ENCODE measurements around the gene KYAT1. TPM values are rescaled to one million over a fixed set of nuclear protein-coding genes. Genes with fewer than 3 reads are reported as not detected.

KYAT1 gene
- 1 to 10 TPM; 4.0 to 9.4 (median 5.7) TPM for total RNA-seq

DNA sequence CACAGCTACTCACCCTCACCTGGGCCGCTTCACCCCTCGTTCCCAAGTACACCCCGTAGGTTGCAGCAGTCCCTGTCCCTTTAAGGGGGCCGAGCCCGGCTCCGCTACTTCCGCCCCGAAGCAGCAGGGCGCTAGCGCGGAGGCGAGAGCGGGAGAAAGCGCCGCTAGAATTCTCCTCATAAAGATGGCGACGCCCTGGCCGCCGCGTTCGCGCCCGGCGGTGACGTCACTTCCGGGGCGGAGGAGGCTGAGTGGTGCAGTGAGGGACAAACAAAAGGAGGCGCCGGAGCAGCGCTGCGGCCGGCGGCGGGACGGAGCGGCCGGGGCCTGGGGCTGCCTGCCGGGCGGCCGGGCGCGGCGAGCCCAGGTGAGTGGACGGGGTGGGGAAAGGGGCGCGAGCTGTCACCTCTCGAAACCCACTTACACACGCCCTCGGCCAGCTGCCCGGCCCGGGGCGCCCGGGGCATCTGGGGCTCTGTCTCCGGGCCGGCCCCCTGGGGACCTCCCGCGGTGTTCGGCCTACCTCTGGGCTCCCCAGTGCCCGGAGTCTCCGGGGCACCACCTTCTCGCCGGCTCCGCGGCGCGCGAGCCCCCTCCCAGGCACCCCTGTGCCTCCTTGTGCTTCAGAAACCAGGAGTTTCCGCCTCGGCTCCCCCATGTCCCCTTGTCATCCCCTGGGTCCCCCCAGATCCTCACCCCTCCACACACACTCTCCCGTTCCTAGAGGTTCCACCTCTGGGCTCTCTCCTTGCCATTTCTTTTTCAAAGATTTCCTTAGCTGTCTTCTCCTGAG is at the start of gene KYAT1, which contains the start of gene LRRC8A:
Gene KYAT1 (minus strand): TSS at position 67 of the 793 bp plus-strand sequence. CDS start 36,545 bp downstream, outside the sequence.
Gene LRRC8A (plus strand): TSS at position 250 of the 793 bp plus-strand sequence. CDS start 25,032 bp downstream, outside the sequence.
- H3K4me1 ChIP-seq: peaks cover 37 to 72% (median 50%) of the 10 kb centered on the region in 3 donors
- no peaks in the 10 kb centered on the region for H3K27me3 ChIP-seq
- WGBS, 2 donors: 1 to 3% methylated on average over 13 to 26 of the region's 70 CpGs
- TF ChIP-seq POLR2A (IDR thresholded peaks at IDR 0.05): peak in 3 of 4 donors; percentile 52 to 95 (median 92)
- TF ChIP-seq, protein P1, sequence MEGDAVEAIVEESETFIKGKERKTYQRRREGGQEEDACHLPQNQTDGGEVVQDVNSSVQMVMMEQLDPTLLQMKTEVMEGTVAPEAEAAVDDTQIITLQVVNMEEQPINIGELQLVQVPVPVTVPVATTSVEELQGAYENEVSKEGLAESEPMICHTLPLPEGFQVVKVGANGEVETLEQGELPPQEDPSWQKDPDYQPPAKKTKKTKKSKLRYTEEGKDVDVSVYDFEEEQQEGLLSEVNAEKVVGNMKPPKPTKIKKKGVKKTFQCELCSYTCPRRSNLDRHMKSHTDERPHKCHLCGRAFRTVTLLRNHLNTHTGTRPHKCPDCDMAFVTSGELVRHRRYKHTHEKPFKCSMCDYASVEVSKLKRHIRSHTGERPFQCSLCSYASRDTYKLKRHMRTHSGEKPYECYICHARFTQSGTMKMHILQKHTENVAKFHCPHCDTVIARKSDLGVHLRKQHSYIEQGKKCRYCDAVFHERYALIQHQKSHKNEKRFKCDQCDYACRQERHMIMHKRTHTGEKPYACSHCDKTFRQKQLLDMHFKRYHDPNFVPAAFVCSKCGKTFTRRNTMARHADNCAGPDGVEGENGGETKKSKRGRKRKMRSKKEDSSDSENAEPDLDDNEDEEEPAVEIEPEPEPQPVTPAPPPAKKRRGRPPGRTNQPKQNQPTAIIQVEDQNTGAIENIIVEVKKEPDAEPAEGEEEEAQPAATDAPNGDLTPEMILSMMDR (IDR thresholded peaks at IDR 0.05): peak in 1 of 6 experiments; percentile 35
- DNase-seq: peak; percentile 85
- H3K9me3 ChIP-seq: no peaks in the 10 kb centered on the region
- peak within 1 kb of the TSS; percentile 76 to 99 (median 84) for H3K4me3 ChIP-seq
- peak within 1 kb of the TSS; percentile 97 to 100 (median 99) for H3K27ac ChIP-seq
- peaks cover 8 to 28% (median 8%) of the 10 kb centered on the region in 3 donors for H3K36me3 ChIP-seq
- intact Hi-C loops (cut with DNase I): no loop called here

- Histone ChIP-seq H3K4me1 (peaks cover 0 to 14% (median 6%) of the 10 kb centered on the region in 3 donors), H3K27ac (no peak overlapping the region), H3K27me3 (no peaks in the 10 kb centered on the region), H3K4me3 (no peak overlapping the region), H3K9me3 (no peaks in the 10 kb centered on the region), H3K36me3 (peaks cover 0 to 23% (median 6%) of the 10 kb centered on the region in 3 donors)
- no peak for TF ChIP-seq POLR2A (IDR thresholded peaks at IDR 0.05)
- TF ChIP-seq, protein P1 (IDR thresholded peaks at IDR 0.05): no peak
- DNase-seq: no peak
- intact Hi-C loops (cut with DNase I): loop anchor here (5.0 kb wide), 1 partner anchor 67 kb away; no protein-coding TSS in a partner anchor
- 80 to 83% methylated on average over 4 of the region's 4 CpGs for WGBS, 2 donors
Observed at GRCh38 chr9:128929560-128929959, 47.8 kb upstream of the KYAT1 start.

DNA sequence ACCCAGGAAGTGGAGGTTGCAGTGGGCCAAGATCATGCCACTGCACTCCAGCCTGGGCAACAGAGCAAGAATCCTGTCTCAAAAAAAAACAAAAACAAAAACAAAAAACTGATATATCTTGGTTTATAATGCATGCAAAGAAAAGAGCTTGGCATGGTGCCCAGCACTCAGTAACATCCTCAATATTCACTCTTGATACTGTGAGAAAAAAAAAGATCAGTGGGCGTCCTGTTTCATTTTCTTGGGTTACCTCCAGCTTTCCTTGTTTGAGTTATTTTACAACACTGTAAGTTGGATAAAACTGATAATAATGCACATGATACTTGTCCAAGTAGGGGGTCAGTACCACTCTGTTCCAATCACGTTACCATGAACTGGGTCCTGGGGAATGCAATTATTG is 46.9 kb upstream of the KYAT1 start:
- Histone ChIP-seq H3K4me3 (no peak overlapping the region), H3K27ac (peak overlapping the region in 2 of 4 donors; percentile 4 to 54), H3K36me3 (peaks cover 0 to 14% (median 5%) of the 10 kb centered on the region in 3 donors), H3K27me3 (no peaks in the 10 kb centered on the region), H3K9me3 (no peaks in the 10 kb centered on the region), H3K4me1 (peaks cover 3 to 18% (median 6%) of the 10 kb centered on the region in 3 donors)
- DNase-seq: no peak
- intact Hi-C loops (cut with DNase I): loop anchor here (5.0 kb wide), 1 partner anchor 66 kb away; no protein-coding TSS in a partner anchor
- WGBS, 2 donors: 77 to 87% methylated on average over 2 of the region's 2 CpGs
- TF ChIP-seq POLR2A (IDR thresholded peaks at IDR 0.05): no peak
- TF ChIP-seq, protein P1 (IDR thresholded peaks at IDR 0.05): no peak

DNA sequence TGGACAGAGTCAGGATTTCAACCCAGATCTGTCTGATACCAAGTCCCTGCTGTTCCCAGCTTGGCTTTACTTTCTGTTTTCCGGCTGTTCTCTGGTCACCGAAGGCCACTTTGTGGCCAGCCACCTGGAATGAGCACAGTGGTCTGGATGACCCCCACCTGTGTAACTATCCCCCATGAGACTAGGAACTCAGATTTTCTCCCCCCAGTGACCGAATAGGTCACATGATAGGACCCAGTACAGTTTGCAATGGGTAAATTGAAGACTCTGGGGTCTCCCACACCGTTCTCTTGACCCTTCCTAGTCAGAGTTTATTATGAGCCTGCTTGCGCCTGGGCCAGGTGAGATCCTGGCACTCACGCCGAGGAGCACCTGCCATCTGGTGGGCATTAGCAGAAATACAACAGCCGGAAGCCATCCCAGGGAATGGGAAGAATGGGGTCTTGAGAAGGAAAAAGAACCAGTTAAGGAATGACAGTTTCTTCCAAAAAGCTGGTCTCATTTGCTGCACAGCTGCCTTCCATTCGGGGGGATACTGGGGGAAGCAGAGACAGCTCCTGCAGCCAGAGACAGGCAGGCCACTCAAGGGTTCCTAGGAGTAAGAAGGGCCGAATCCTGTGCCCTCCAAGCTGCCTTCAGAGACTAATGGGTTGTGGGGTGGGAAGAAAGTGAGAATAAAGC is 46.1 kb upstream of the KYAT1 start:
- intact Hi-C loops (cut with DNase I): loop anchor here (5.0 kb wide), 1 partner anchor 66 kb away; no protein-coding TSS in a partner anchor
- TF ChIP-seq, protein P1 (IDR thresholded peaks at IDR 0.05): peak; percentile 88 to 94 (median 92)
- no peak for TF ChIP-seq POLR2A (IDR thresholded peaks at IDR 0.05)
- Histone ChIP-seq H3K4me3 (no peak overlapping the region), H3K36me3 (peaks cover 0 to 10% (median 0%) of the 10 kb centered on the region in 3 donors), H3K4me1 (peaks cover 4 to 25% (median 11%) of the 10 kb centered on the region in 3 donors), H3K27ac (peak overlapping the region in 3 of 4 donors; percentile 4 to 54 (median 21)), H3K9me3 (no peaks in the 10 kb centered on the region), H3K27me3 (no peaks in the 10 kb centered on the region)
- WGBS, 2 donors: 21 to 25% methylated on average over 9 to 10 of the region's 10 CpGs
- no peak for DNase-seq
